GM21717 (cell line): ENCODE data around the gene LRMDA.

Experiments
- ATAC-seq: cut with Tn5 transposase; IDR thresholded peaks from one replicate; pipeline ENCODE4 v1.9.1; 2021; ENCODE audit warnings: mild to moderate bottlenecking, moderate library complexity; ENCODE audit not compliant: unreplicated experiment

LRMDA gene

GRCh38 chr10:76088008-76088407 is 656.6 kb downstream of the LRMDA start:
- no peak for ATAC-seq

- no peak for ATAC-seq
Observed at GRCh38 chr10:76088980-76089379, 657.6 kb downstream of the LRMDA start.

DNA sequence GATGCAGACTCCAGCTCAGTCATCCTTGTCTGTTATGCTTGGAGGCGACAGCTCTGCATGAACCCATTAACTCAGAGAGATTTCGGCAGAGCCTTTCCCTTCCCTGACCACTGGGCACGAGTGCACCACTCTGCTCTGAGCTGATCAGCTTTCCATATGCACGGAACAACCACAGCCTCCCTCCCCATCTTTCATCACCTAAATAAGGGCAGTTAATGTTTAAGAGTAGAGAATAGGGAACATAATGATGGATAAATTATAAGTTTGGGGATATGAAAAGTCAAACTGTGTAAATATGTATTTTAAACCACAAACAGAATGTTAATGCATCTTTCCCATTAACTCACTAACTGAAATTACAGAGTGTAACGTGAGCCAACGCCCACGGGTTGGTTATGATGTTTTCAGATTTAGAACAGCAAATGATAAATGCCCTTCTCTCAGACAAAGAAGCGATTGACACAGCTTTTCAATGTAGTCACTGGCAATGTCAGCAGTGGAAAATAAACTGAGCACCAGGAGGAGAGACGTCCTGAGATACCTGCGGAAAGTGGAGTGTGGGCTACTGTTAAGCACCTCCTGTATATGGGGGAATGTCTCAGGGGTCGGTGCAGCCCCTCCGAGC is 658.2 kb downstream of the LRMDA start:
- no peak for ATAC-seq

GRCh38 chr10:76091926-76092325 is 660.5 kb downstream of the LRMDA start:
- no peak for ATAC-seq

GRCh38 chr10:76106611-76107010 is 675.2 kb downstream of the LRMDA start:
- no peak for ATAC-seq

- ATAC-seq: no peak
Observed at GRCh38 chr10:76108563-76109359, 677.3 kb downstream of the LRMDA start.

- no peak for ATAC-seq
Observed at GRCh38 chr10:76111404-76111803, 680.0 kb downstream of the LRMDA start.

DNA sequence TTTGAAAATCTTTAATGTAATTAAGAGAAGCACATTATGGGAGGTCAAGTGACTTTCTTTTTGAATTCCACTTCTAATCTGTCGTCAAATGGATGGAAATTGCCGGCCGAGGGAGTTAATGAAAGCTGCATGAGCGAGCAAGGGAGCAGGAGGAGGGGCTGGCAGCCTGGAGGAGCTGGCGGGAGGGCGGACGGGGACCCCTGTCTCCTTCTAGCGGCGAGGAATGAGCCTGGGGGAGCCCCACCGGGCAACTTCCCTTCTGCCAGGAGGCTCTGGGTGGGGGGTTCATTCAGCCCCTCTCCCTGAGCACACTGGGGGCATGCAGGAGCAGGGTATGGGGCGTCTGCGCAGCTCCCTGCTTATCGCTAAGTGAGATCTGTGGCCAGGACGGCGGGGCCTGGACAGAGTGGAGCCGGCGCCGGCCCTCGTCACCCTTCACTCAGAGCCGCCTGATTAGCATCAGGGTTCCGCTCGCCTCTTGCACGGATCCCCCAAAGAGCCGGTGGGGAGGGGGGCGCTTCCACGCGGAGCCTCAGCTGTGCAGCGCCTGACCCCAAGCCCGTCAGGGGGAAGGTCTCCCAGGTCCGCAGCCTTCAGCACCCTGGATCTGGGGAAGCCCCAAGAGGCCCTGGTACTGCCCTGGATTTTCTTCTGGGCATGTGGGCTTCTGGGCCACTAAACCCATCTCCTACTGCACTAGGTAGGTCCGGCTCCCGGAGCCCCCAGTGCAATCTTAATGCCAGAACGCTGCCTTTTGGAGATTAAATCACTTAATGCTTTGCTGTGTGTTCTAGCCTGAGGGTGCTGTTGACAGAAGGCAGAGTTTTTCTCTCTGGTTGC is 680.8 kb downstream of the LRMDA start:
- ATAC-seq: no peak

GRCh38 chr10:76112826-76113150 is 681.4 kb downstream of the LRMDA start:
- ATAC-seq: no peak

GRCh38 chr10:76113952-76114351 is 682.5 kb downstream of the LRMDA start:
- ATAC-seq: no peak

- ATAC-seq: no peak
Observed at GRCh38 chr10:76114581-76115001, 683.2 kb downstream of the LRMDA start.

DNA sequence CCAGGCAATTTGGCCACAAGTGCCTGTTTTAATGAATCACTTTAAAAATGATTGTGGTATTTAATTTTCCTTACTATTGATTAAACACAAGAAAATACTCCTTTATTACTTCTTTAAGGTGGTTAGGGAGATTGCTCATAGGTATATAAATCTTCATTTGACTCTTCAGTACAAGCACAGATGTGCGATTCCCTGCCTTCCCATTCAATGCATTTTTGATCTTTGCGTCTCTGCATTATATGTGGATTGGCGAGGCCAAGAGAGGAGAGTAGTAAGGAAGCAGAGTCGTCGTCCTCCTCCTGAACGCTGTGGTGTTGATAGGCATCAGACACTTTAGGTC is 683.7 kb downstream of the LRMDA start:
- ATAC-seq: no peak

DNA sequence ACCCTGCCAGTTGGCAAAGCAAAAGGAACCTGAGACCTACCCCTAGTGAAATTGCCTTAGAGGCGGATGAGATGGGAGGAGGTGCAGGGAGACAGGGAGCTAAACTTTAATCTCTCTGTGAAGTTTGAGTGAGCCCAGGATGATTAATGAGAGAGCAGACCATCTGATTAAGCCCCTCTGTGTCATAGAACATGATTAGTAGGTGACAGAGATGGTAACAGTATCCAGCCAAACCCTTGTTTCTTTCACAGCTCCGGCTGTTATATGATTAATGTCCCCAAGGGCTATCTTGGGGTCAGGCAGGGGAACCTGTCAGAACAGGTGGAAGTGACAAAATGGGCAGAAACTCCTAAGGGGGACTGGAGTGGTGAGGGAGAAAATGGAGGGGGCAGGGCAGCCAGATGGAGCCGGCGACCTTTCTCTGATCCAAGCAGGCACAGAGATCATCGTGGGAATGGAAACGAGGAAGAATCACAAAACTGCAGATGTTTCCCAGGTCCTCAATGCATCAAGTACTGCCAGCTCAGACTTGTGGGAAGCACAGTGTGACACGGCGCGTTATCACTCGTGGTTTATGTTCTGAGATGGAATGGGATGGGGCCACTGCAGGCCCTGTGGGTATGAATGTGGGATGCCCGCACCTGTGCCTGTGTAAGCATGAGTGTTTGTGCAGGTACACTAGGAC is 684.2 kb downstream of the LRMDA start:
- no peak for ATAC-seq

GRCh38 chr10:76116523-76116922 is 685.1 kb downstream of the LRMDA start:
- ATAC-seq: no peak

DNA sequence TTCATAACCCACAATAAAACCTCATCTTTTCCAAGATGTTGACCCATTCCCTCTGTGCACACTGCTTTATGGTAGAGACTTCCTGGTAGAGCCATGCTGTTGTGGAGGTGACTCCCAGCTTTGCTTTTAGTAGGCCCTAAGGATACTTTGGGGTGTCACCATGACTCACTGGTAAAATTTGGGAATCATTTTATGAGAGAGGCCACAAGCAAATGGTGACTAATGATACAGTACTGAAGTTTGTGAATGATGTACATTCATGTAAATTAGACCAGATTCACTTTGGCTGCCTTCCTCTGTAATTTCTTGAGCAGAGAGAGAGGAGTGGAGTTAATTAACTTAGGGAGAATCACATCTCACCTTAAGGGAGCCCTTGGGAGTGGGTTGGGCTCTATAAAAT is 686.5 kb downstream of the LRMDA start:
- ATAC-seq: no peak

GRCh38 chr10:76119036-76119435 is 687.6 kb downstream of the LRMDA start:
- no peak for ATAC-seq

- no peak for ATAC-seq
Observed at GRCh38 chr10:76119515-76119914, 688.1 kb downstream of the LRMDA start.

DNA sequence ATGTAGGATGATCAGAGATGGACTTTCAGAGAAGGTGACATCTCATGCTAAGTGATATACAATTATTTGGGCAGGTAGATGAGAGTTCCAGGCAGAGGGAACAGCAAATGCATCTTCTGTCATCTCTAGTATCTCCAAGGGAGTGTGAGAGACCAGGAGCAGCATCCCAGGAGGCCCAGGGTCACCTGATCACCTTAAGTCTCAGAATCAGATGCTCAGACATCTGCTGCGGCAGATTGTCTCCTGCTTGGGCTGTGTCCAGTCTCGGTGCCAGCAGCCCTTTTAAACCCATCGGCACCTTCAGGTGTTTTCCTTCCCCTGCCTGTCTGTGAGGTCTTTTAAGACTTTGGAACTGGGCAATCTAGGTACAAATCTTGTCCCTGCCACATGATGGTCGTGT is 690.6 kb downstream of the LRMDA start:
- ATAC-seq: no peak

DNA sequence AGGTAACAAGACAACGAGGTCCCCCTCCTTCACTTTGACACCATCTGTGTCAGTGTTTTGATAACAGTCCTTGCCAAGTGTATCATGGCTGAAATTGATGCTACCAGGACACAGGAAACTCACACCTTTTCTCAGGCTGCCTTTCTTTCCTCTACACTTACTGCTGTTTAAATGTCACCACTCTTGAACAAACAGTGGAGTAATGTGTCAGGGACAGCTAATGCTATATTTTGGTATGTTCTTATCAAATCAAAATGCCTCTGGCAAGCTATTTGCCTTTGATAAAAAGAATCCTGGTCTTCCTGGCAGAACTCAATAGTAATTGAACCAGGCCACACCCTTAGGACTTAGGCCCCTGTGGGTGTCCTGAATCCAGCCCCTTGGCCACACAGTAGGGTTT is 692.9 kb downstream of the LRMDA start:
- ATAC-seq: no peak

GRCh38 chr10:76125900-76126299 is 694.5 kb downstream of the LRMDA start:
- no peak for ATAC-seq
